ENCODE measurements around the gene TIMM29.

The TIMM29 gene

GRCh38 chr19:10928563-10929401, at the start of gene TIMM29, which contains the start of gene YIPF2:
Gene TIMM29, plus strand, starts transcription at chr19:10928811. Its CDS starts 12 bp downstream, at chr19:10928823.
Gene YIPF2, minus strand, starts transcription at chr19:10928639. Its CDS starts 229 bp downstream, at chr19:10928410.
- peak; percentile 81 to 92 (median 86) for DNase-seq (ENCODE audit: low read depth in 3 of 3)

DNA sequence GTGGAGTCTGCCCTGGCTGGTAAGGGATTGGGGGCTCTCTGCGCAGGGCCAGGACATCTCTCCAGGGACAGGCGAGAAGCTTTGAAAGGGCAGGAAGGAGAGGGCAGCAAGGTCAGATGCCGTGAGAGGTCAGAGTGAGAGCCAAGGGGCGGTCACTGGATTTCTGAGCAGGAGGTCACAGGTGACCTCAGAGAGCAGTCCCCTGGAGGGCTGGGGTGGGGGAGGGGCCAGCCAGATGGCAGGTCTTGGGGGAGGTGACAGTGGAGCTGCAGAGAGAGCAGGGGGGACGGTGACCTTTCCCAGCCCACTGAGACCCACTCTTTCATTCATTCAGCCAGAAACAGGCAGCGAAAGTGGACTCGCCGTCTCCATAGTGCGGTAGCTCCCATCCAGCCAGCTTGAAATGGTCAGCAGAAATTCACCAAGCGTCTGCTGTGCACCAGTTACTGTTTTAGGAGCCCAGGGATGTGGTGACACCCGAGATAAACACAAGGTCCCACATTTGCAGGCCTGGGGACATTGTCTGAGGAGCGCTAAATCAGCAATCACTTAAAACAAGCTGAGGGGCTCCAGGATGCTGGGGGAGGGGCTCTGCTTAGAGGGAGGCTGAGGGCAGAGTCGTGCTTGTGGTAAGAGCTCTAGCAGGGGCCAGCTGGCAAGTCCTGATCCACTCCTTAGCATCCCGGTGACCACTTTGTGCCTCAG, 47.1 kb upstream of the TIMM29 start:
- no peak for DNase-seq (ENCODE audit: low read depth in 3 of 3)

- DNase-seq (ENCODE audit: low read depth in 3 of 3) = no peak
These were observed 46.5 kb upstream of the TIMM29 start for GRCh38 chr19:10882108-10882457.

GRCh38 chr19:10884274-10884673, 44.3 kb upstream of the TIMM29 start:
- no peak for DNase-seq (ENCODE audit: low read depth in 3 of 3)

DNA sequence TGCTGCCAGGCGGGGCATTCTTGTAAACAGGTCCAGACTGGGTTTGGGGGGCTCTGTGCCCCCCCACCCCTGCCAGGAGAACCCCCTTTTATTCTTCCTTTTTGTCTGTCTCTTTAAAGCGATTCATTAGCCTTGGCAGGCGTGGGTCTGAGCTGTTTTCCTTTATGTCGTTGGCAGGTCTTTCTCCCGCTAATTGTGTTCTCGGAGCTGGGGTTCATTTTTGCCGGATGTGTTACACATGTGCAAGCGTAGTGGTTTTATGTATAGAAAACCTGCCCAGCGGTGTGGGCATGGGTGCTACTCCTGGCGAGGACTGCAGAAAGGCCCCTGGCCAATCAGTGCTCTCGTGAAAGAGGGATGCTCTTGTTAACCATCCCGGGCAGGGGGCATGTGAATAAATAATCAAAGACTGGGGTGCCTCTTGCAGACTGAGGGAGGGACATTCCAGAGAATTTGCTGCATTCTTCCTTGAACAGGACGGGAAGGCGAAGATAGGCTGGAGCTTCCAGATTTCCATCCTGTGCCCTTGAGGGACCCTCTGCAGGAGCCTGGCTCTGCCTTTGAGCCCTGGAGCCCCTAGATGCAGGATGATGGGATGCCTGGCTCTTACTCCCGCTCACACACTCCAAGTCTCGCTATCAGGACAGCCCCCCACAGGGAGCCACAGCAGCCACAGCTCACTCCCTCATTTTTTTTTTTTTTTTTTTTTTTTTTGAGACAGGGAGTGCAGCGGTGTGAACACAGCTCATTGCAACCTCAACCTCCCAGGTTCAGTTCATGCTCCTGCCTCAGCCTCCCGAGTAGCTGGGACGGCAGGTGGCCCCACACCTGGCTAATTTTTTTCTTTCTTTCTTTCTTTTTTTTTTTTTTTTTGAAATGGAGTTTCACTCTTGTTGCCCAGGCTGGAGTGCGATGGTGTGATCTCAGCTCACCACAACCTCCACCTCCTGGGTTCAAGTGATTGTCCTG, 43.1 kb upstream of the TIMM29 start:
- no peak for DNase-seq (ENCODE audit: low read depth in 3 of 3)

GRCh38 chr19:10887616-10888367, 40.8 kb upstream of the TIMM29 start:
- no peak for DNase-seq (ENCODE audit: low read depth in 3 of 3)

- no peak for DNase-seq (ENCODE audit: low read depth in 3 of 3)
These were observed 40.2 kb upstream of the TIMM29 start for GRCh38 chr19:10888421-10888866.

GRCh38 chr19:10889880-10890279, 38.7 kb upstream of the TIMM29 start:
- no peak for DNase-seq (ENCODE audit: low read depth in 3 of 3)

- DNase-seq (ENCODE audit: low read depth in 3 of 3) = no peak
These were observed 37.1 kb upstream of the TIMM29 start for GRCh38 chr19:10891405-10892086.

DNA sequence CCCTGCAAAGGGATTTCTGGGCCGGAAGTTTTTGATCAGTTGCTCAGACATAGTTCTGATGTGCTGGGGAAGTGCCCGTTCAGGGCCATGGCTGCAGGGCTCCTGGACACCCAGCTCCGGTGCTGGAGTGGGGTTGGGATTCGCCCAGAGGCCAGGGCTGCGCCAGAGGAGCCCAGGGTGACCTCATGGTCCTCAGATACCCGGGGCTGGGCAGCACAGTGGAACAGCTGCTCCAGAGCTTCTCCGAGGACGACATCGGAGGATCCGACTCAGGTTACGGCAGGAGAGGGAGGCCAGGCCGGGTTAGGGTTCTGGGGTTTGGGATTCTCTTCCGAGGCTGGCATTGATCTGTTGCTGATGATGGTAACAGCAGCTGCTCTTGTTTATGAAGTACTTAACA, 36.4 kb upstream of the TIMM29 start:
- no peak for DNase-seq (ENCODE audit: low read depth in 3 of 3)

DNA sequence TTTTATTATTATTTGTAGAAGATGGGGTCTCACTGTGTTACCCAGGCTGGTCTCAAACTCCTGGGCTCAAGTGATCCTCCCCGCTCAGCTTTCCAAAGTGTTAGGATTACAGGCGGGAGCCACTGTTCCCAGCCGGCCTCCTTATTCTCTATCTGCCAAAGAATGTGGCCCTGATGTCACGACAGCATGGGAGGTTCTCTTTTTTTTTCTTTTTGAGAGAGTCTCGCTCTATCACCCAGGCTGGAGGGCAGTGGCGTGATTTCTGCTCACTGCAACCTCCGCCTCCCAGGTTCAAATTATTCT, 33.7 kb upstream of the TIMM29 start:
- DNase-seq (ENCODE audit: low read depth in 3 of 3) = no peak

GRCh38 chr19:10895363-10895762, 33.2 kb upstream of the TIMM29 start:
- no peak for DNase-seq (ENCODE audit: low read depth in 3 of 3)

DNA sequence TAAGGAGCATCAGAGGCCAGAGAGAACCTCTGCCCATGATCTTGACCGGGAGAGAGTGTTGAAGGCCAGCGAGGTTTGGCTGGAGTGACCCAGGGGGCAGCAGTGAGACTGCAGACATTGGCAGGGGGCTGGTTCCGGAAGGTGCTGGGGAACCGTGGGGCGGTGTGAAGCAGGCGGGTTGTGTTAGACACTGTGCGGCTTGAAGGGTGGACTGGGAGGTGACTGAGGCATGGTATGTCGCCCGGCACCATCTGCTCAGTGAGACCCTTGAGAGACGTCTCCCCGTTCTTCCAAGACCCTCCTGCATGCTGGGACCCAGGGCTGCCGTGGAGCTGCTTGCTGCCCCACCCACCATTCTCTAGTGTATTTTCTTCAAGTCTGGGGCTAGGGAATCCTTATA, 32.7 kb upstream of the TIMM29 start:
- DNase-seq (ENCODE audit: low read depth in 3 of 3) = no peak

DNA sequence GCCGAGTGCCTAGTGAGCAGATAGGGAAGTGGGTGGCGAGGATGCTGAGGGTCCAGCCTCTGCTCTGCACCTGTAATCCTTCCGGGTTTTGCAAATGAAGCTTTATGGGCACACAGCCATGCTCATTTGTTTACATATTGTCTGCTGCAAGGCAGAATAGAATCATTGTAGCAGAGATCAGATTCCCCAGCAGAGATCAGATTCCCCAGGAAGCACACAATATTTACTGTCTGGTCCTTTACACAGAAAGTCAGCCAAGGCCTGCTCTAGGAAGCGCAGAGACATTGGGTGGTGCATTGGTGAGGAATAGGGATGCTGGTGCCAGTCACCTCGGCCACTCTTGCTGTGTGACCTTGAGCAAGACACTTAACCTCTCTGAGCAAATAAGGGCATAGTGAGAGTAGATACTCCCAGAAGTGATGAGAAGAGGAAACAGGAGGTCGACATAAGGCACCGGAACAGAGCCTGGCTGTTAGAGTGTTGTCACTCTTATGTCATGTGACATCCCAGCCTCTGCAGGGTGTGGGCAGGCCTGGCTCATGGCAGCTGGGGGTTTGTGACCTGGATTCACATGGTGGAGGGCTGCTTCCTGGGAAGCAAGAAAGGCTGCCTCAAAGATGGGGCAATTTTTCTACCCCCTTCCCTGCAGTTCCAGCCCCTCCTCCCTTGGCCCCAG, 31.6 kb upstream of the TIMM29 start:
- no peak for DNase-seq (ENCODE audit: low read depth in 3 of 3)

DNA sequence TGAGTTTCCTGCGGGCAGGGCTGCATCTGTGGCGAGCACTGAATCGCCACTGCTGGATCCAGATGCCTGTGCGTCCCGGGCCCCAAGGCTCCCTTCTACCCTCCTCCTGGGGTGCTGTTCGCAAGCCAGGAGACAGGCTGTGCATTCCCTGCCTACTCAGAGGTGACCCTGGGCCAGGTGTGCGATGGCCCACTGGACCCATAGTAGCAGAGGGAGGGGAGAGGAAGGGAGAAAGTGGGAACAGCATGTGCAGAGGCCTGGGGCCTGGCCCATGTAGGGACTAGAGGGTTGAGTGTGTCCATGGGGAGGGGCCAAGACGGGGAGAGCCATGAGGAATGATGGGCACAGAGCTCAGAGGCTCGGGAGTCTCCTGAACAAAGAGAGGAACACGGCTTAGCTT, 30.0 kb upstream of the TIMM29 start:
- DNase-seq (ENCODE audit: low read depth in 3 of 3) = no peak

- no peak for DNase-seq (ENCODE audit: low read depth in 3 of 3)
These were observed 29.4 kb upstream of the TIMM29 start for GRCh38 chr19:10899151-10899653.

- DNase-seq (ENCODE audit: low read depth in 3 of 3) = no peak
These were observed 20.7 kb upstream of the TIMM29 start for GRCh38 chr19:10907925-10908324.

DNA sequence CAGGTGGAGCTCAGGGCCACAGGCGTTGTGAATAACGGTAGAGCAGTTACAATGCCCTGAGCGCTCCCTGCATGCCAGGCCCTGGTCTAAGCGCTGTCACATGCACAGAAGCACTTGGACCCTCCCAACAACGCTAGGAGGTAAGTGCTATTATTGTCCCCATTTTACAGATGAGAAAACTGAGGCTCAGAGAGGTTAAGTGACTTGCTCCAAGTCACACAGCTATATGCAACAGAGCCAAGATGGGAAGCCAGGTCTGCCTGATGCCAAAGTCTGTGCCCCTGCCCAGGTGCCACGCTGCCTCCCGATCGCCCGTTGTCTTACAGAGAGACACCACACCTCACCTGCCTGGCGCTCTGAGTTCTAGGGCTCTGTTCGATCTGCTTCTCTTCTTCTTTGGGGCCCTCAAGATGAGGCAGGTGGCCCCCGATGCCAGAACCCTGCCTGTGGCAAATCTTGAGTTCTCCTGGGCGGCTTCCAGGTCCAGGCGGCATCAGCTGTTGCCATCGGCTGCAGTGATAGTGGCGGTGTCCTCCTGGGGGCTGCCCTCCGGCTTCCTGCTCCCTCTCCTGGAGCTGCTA, 20.1 kb upstream of the TIMM29 start:
- DNase-seq (ENCODE audit: low read depth in 3 of 3) = no peak

DNA sequence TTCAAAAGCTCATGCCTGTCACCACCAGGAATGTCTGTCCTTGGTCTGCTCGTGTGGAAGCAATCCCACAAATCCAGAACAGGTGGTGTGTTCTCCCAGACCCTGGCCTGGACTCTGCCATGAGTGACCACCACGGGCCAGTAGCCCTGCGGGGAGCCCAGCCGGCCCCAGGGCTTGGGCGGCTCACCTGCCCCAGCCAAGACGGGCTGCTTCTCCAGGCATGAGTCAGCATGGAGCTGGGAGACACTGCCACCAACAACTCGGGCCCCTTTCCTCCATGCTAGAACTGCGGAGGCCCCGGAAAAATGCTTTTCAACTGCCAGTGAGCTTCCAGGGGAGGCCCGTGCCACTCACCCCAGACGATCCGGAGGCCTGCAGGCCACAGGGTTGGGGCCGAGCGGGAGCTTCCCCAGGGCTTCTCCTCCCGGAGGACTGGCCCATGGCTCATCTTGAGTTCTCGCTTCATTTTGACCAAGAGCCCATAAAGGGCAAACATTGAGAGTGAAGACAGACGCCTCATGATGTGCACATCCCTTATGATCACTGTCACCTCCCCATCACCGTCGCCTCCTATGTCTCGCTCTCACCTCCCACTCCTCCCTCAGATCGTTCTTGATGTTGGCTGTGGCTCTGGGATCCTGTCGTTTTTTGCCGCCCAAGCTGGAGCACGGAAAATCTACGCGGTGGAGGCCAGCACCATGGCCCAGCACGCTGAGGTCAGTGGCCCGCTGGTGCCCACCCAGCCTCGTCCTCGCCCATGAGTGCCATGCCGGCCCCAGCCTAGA, 16.8 kb upstream of the TIMM29 start:
- no peak for DNase-seq (ENCODE audit: low read depth in 3 of 3)
